ENCODE measurements around the gene ZNF555.
"Not testable (repeated sequence)": the region's sequence is repeated elsewhere in the genome, so short reads cannot be mapped to it uniquely, and the experiment has no call there.

The ZNF555 gene

DNA sequence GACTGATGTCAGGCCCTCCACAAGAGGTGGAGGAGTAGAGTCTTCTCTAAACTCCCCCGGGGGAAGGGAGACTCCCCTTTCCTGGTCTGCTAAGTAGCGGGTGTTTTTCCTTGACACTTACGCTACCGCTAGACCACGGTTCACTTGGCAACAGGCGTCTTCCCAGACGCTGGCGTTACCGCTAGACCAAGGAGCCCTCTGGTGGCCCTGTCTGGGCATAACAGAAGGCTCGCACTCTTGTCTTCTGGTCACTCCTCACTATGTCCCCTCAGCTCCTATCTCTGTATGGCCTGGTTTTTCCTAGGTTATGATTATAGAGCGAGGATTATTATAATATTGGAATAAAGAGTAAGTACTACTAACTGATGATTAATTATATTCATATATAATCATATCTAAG is 30.9 kb downstream of the ZNF555 start:
- DNase-seq, result not testable (repeated sequence)

DNA sequence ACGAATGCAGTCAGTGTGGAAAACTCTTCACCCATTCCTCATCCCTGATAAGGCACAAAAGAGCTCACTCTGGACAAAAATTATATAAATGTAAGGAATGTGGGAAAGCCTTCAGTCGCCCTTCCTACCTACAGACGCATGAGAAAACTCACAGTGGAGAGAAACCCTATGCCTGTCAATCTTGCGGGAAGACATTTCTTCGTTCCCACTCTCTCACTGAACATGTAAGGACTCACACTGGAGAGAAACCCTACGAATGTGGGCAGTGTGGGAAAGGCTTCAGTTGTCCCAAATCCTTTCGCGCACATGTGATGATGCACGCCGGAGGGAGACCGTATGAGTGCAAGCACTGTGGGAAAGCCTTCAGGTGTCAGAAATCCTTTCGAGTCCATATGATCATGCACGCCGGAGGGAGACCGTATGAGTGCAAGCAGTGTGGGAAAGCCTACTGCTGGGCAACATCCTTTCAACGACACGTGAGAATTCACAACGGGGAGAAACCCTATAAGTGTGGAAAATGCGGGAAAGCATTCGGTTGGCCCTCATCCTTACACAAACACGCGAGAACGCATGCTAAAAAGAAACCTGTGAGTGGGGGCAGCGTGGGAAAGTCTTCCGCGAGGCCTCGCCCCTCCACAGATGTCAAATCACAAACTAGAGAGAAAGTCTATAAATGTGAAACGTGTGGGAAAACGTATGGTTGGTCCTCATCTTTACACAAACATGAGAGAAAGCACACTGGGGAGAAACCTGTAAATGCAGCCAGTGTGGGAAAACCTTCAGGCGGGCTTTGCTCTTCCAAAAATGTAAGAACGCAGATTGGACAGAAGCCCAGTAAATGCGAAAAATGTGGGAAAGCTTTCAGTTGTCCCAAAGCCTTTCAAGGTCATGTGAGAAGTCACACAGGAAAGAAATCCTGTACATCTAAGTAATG is 36.4 kb downstream of the ZNF555 start:
- no peak for DNase-seq

DNA sequence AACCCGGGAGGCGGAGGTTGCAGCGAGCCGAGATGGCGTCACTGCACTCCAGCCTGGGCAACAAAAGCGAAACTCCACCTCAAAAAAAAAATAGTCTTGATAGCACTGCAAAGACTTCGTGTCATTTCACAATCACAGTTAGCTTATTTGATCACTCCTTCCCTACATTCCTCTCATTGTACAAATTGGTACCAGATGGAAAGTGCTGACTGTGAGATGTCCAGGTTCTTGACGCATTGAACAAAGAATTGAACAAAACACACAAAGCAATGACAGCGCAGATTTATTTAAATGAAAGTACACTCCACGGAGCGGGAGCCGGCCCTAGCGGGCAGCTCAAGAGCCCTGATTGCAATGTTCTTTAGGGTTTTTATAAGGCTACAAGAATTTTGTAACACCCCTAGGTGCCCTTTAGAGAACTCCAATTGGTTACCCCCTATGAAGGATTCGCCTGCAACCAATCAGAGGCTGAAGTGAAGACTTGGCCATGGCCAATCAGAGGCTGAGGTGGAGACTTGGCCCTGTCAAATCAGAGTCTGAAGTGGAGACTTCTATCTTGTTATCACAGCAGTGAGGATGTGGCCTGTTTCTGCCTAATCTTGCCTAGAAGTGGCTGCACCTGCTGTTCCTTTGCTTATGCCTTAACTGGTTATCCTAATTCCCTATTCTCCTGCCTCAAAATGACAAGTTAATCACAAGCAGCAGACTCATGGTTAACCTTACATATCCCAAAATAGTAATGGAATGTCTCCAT is 42.6 kb downstream of the ZNF555 start:
- peak in 1 of 2 experiments; percentile 25 for DNase-seq

DNA sequence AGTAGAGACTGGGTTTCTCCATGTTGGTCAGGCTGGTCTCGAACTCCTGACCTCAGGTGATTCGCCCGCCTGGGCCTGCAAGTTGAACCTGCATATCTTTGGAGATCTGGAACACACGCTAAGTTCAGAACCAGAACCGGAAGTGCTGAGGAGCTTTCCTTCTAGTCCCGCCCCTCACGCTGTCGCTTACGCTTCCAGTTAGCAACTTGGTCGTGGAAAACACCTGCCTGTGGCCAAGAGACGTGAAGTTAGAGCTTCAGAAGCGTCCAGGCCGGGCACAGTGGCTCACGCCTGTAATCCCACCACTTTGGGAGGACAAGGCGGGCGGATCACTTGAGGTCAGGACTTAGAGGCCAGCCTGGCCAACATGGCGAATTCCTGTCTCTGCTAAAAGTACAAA is 44.5 kb downstream of the ZNF555 start:
- no peak for DNase-seq

DNA sequence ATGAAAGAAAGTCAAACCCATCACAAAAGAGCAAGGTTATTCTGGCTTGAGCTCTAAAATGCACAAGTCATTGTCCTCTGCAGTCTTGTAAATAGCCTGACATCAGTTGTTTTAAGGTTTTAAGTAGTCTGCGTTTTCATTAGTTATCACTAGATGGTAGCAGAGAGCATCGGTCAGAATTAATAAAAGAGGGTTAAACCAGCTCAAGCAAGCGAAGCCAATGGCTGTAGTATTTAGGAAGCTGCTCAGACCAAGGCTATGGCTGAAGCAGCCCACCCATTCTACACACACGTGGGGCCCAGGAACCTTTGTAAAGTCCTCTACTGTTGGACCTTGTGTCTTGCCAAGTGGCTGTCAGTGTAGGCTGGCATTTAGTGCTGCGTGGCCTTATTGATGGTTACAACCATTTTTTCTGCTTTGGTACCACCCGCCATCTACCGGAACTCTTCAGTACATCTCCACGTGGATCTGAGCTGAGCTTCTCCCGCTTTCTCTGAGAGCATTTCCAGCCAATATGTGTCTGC is 46.2 kb downstream of the ZNF555 start:
- peak; percentile 66 to 89 for DNase-seq

DNA sequence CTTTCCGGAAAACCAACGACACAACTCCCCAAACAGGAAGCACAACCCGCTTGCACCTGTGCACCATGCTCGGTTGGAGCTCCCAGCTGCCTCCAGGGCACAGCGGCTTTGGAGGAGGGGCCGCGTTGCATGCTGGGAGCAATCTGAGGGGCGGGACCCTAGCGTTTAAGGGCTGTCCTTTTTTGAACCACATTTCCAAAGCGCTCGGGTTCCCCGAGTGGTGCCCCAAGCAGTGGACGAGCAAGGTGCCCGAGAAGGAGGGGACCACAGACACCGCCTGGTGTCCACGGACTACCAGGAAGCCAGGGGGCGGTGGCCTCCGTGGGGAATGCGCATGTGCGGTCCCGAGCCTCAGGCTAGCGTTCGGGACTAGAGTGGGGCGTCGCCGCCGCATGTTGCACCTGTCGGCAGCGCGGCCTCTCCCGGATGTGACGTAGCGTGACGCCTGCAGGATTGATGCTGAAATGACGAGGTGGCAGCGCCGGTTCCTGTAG is 47.5 kb downstream of the ZNF555 start:
- peak in 1 of 2 experiments; percentile 35 for DNase-seq

DNA sequence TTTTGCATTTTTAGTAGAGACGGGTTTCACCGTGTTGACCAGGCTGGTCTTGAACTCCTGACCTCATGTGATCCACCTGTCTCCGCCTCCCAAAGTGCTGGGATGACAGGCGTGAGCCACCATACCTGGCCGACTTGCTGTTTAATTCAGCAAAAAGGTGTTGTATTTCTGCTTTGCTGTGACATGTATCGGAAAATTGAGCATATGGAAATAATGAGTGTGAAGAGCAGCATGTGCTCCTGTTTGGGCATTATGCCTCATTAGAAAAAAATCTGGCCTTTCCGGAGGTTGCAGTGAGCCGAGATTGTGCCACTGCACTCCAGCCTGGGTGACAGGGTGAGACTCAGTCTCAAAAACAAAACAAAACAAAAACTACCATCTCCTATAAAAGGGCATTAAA is 49.3 kb downstream of the ZNF555 start:
- not testable (repeated sequence) for DNase-seq

DNA sequence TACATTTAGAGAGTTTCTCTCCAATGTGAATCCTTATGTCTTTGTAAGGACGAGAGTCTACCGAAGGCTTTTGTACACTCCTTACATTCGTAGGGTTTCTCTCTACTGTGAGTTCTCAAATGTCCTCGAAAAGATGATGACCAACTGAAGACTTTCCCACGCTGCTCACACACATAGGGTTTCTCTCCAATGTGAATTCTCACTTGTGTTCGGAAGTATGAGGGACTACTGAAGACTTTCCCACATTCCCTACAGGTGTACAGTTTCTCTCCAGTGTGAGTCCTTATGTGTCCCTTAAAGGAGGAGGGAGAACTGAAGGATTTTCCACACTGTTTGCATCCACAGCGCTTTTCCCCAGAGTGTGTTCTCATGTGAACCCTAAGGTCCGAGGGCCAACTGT is 55.4 kb downstream of the ZNF555 start:
- no peak for DNase-seq

DNA sequence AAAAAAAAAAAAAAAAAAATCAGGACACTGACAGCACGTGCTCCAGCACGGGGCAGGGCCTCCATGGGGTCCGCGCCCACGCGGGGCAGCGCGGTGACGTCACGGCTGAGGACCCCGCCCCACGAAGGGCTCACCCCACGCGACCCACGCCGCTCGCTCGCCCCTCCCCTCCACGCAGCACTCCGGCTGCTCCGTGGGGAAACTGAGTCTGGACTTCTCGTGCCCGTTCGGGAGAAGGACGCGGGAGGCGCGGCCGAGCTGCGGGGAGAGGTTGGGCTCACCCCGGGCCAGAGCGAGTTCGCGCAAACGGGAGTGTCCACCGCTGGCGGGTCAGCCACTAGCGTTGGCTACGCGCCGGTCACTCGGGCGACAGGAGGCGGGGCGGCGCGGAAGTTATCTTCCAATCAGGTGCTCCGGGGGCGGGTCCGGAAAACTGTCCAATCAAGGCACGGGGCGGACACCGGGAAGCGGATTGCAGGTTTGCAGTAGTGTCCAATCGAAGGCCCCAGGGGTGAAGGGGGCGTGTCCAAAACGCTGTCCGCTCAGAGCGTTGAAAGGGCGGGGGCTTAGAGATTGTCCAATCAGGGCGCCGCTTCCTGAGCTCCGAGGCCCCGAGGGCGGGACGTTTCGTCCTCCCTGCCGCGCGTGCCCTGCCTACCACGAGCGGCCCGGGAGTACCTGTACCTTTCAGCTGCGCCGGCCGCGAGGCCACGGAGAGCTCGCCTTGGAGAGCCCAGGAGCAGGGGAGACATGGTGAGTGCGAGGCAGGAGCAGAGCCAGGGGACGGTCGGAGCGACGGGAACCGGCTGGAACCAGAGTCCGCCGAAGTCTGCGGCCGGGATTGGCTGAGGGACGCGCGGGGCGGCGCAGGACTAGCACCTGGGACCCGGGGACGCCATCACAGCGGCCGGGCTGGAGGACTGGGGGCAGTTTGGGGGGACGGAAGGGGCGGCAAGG is 59.3 kb downstream of the ZNF555 start, which contains the start of gene ZNF57:
Gene ZNF57 (plus strand): TSS at position 633 of the 957 bp plus-strand sequence. CDS start 118 bp downstream, at position 751.
- DNase-seq, result peak; percentile 97 to 98

DNA sequence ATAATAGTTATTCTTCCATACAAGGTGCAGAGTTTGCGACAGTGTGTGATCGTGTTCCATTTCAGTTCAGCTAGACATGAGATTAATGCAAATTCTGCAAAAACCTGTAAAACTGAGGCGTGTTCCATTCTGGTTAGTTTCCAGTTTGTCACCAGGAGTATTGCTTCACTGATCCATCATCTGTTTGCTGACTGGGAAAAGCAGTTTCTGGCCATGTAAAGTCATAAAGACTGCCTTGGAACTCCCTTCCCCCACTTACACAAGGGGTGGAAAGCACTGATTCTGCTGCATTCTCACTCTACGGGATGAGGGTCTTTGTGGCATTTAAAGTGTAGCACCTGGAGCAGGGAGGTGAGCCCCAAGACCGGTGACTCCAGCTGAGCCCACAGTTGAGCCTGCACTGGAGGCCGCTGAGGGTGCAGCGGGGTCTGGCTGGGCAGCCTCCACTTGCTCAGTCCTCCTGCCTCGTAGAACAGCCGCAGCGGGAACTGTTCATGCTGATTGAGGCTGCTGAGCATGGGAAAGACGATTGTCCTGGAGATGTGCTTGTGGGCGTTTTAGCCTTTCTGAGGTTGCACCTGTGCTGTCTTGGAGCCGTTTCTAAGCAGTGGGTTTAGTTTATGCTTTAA is 61.4 kb downstream of the ZNF555 start:
- DNase-seq, result no peak

DNA sequence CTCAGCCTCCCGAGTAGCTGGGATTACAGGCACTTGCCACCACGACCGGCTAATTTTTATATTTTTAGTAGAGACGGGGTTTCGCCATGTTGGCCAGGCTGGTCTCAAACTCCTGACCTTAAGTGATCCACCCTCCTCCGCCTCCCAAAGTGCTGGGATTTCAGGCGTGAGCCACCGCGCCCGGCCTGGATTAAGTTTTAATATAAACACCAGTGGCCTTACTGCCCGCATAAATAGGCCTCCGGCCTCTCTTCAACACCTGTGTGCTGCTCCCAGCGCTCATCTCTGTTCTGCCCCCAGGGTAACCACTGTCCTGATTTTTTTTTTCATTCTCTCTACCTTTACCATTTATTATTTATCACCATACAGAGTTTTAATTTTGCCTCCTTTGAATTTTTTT is 62.1 kb downstream of the ZNF555 start:
- not testable (repeated sequence) for DNase-seq

DNA sequence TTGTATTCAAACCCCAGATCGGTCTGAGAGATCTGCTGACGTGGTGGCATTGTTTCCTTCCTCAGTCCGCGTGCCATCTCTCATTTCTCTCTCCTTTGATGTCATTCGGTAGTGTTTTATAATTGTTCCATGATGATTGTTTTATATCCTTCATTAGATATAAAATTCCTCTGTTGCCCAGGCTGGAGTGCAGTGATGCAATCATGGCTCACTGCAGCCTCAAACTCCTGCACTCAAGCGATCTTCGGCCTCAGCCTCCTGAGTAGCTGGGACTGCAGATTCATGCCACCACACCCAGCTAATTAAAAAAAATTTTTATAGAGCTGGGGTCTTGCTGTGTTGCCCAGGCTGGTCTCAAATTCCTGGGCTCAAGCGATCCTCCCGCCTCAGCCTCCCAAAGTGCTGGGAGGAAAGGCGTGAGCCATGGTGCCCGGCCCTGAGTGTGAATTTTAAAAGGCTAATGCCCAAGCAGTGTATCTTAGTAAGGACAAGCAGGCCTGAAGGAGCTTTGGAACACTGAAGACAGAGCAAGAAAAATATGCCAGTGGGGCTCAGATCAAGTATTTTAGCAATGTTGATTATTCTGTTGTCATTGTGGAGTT is 64.7 kb downstream of the ZNF555 start:
- no peak for DNase-seq

DNA sequence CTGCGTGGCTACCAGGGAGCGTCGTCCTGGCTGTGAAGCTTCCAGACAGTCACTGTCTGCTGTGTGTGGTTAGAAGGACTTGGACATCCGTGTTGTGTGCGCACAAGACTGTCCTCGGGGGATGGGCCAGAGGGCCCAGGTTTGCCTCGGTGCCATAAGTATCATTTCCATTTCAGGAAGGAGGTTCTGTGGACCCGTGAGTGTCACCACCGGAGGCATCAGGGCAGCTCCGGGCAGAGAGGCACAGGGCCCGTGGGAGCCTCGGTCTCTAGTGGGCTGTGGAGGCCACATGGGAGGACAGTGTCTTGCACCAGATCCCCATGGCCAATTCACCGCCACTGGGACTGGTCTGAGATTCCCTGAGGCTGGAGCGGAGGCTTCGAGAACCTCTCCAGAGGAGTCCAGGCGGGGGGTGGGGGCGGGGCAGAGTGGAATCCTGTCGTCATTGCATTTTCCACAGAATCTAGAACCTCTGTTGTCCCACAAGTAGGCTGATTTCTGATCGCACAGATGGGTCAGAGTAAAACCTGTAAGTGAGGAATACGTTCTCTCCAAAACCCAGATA is 65.4 kb downstream of the ZNF555 start:
- DNase-seq, result no peak

Data from NCI-H524 (cell line).